C4-2B (cell line): ENCODE results near the gene ROR2.

Experiments used
- H3K27ac ChIP-seq: fragments of 450-650 bp; 2 replicates; pipeline ENCODE4 v1.5.1; 2017
- ZFX ChIP-seq: fragments of 450-650 bp; IDR thresholded peaks from 2 replicates; pipeline ENCODE4 v1.6.1; 2017
- TF ChIP-seq, protein P1 (sequence below): fragments of 450-650 bp; conservative IDR thresholded peaks from 2 replicates; pipeline ENCODE4 v1.5.1; 2017; ENCODE audit warnings: mild to moderate bottlenecking

The ROR2 gene

DNA sequence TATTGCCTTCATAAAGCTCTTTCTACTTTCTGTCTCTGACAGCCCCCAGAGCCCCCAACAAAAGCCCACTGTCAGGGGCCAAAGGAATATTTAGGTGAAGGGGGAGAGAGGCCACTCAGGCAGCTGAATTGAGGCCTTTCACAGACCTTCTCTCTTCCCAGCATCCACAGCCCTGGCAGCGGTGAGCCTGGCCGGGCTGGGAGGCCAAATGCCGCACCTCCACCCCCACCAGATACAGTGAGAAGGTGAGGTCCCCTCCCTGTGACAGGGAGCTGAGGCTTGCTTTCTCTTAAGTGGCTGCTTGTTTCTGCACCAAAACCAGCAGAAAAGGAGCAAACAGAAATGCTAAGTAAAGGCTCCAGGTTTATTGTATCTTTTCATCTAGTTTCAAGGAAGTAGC, 168.1 kb downstream of the ROR2 start:
- TF ChIP-seq, protein P1, sequence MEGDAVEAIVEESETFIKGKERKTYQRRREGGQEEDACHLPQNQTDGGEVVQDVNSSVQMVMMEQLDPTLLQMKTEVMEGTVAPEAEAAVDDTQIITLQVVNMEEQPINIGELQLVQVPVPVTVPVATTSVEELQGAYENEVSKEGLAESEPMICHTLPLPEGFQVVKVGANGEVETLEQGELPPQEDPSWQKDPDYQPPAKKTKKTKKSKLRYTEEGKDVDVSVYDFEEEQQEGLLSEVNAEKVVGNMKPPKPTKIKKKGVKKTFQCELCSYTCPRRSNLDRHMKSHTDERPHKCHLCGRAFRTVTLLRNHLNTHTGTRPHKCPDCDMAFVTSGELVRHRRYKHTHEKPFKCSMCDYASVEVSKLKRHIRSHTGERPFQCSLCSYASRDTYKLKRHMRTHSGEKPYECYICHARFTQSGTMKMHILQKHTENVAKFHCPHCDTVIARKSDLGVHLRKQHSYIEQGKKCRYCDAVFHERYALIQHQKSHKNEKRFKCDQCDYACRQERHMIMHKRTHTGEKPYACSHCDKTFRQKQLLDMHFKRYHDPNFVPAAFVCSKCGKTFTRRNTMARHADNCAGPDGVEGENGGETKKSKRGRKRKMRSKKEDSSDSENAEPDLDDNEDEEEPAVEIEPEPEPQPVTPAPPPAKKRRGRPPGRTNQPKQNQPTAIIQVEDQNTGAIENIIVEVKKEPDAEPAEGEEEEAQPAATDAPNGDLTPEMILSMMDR: no peak
- TF ChIP-seq ZFX: no peak
- no peak overlapping the region for H3K27ac ChIP-seq

- no peak overlapping the region for H3K27ac ChIP-seq
- TF ChIP-seq ZFX: no peak
- TF ChIP-seq, protein P1: no peak
Measured at GRCh38 chr9:91781116-91781515, 168.9 kb downstream of the ROR2 start.

GRCh38 chr9:91778031-91778430, 172.0 kb downstream of the ROR2 start:
- H3K27ac ChIP-seq: no peak overlapping the region

DNA sequence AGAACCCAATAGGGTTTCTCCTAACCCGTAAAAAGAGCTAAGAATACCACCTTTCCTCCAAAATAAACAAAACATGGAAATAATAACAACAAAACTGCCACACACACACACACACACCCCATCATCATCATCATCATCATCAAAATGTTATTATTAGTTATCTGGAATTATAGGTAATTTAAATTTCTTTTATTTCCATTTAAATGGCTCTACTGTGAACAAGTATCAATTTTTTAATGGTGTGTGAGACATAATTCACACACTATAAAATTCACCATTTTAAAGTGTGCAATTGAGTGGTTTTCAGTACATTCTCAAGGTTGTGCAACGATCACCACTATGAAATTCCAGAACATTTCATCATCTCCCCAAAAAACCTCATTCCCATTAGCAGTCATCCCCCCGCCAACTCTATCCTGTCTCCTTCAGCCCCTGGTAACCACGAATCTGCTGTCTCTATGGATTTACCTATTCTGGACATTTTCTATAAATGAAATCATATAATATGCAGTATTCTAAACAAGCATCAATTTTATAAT, 172.7 kb downstream of the ROR2 start:
- no peak for TF ChIP-seq ZFX
- H3K27ac ChIP-seq: no peak overlapping the region

More at GRCh38 chr9:91778031-91778430, 172.0 kb downstream of the ROR2 start:
- no peak for TF ChIP-seq ZFX
- TF ChIP-seq, protein P1: no peak

- H3K27ac ChIP-seq: no peak overlapping the region
- TF ChIP-seq, protein P1: no peak
- no peak for TF ChIP-seq ZFX
Measured at GRCh38 chr9:91776409-91777291, 173.4 kb downstream of the ROR2 start.

DNA sequence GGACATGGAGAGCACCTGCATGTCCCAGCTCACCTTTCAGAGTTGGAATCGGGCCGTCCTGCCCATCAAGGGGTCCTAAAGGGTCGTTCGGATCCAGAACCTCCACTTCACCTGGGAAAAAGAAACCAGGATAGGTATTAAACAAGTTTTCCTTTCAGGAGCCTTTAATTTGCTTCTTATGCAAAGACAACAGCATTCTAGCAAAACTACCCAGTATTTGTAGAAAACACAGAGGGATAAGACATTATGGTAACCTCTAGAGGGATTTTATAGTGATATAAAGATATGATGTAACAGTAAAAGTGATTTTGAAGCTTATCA, 174.4 kb downstream of the ROR2 start:
- H3K27ac ChIP-seq: no peak overlapping the region
- no peak for TF ChIP-seq ZFX
- TF ChIP-seq, protein P1: peak; percentile 73

GRCh38 chr9:91775011-91775707, 174.9 kb downstream of the ROR2 start:
- TF ChIP-seq ZFX: no peak
- TF ChIP-seq, protein P1: peak; percentile 92

More at GRCh38 chr9:91775011-91775707, 174.9 kb downstream of the ROR2 start:
- no peak overlapping the region for H3K27ac ChIP-seq
